Measurements from ENCODE around the gene GLIS2.

Gene GLIS2

DNA sequence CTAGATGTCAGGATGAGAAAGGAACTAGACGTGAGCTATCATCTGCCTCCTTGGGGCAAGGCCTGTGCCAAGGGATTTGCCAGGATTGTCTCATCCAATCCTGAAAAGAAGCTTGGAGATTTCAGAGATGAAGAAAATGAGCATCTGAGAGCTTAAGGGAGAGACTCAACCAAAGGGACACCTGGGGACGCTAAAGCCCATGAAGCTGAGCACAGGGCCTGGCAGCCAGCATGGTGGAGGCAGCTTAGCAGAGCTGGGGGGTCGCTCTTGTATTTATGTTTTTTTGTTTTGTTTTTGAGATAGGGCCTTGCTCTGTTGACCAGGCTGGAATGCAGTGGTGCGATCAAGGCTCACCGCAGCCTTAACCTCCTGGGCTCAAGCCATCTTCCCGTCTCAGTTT lies 18.4 kb upstream of the GLIS2 start:
- WGBS (ENCODE audit: insufficient coverage): 98% methylated on average over 5 of the region's 6 CpGs
- ChIA-PET CTCF (interaction anchor here (0.5 to 3.2 kb wide), 8 partner anchors 8 to 105 kb away, joined by 3 to 16 read pairs (median 5); partner anchors contain the start of gene TFAP4), POLR2A (interaction anchor here (0.6 kb wide), 1 partner anchor 24 kb away, joined by 3 read pairs; the partner anchor contains the start of gene TFAP4)
- Histone ChIP-seq H3K27me3 (replicated peaks in 2 of 5; ENCODE audit: control insufficient read depth in 4 of 5, insufficient read depth in 5 of 5, low read length in 4 of 5) (peaks cover 0 to 13% (median 2%) of the 10 kb centered on the region in 5 experiments), H3K27ac (ENCODE audit: insufficient read depth in 1 of 2, low read depth in 1 of 2, low read length in 2 of 2, poor library complexity in 1 of 2, severe bottlenecking in 2 of 2) (no peak overlapping the region), H3K4me3 (ENCODE audit: control insufficient read depth in 1 of 7, extremely low read depth in 1 of 7, insufficient read depth in 4 of 7, low read depth in 2 of 7, low read length in 6 of 7) (no peak overlapping the region), H3K36me3 (ENCODE audit: control insufficient read depth in 4 of 4, insufficient read depth in 4 of 4, low read length in 3 of 4) (peaks cover 0 to 2% (median 0%) of the 10 kb centered on the region in 4 experiments), H3K9me3 (ENCODE audit: control extremely low read depth in 1 of 5, control insufficient read depth in 4 of 5, insufficient read depth in 2 of 5, low read depth in 1 of 5, low read length in 4 of 5) (no peaks in the 10 kb centered on the region), H3K4me1 (ENCODE audit: control extremely low read depth in 1 of 4, control insufficient read depth in 4 of 4, insufficient read depth in 4 of 4, low read length in 3 of 4) (peaks cover 0 to 15% (median 12%) of the 10 kb centered on the region in 4 experiments)
- no peak for DNase-seq

DNA sequence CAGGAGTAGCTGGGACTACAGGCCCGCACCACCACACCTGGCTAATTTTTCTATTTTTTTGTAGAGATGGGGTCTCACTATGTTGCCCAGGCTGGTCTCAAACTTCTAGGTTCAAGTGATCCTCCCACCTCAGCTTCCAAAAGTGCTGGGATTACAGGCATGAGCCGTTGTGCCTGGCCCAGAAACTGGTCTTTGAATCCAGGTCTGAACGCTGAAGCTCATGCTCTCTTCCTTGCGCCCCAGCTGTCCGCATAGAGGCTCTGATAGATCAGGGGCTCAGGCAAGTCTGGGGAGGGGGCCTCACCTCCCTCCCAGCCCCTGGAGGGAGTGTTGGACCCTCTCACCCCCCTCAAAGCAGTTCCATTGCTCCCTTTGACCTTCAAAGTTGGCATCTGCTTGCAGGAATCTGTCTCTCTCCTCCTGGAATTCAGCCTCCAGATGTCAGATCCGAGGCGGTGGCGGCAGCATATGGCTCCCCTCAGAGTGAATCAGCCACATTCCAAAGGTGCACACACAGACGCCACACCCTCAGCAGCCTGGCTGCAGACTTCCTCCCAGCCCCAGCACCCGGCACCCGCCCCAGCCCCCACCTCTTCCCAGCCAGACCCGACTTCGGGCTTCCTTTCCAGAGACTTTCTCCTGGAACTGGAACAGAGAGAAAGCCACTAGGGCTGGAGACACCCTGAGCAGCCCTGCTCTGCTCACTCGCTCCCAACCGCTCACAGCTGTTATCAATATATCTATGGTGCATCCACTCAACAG lies 16.9 kb upstream of the GLIS2 start:
- DNase-seq: no peak
- ChIA-PET CTCF (interaction anchor here (0.8 to 3.2 kb wide), 9 partner anchors 9 to 42 kb away, joined by 3 to 16 read pairs (median 4); no protein-coding TSS in a partner anchor), POLR2A (interaction anchor here (1.0 kb wide), 1 partner anchor 104 kb away, joined by 5 read pairs; no protein-coding TSS in a partner anchor)
- Histone ChIP-seq H3K4me3 (ENCODE audit: control insufficient read depth in 1 of 7, extremely low read depth in 1 of 7, insufficient read depth in 4 of 7, low read depth in 2 of 7, low read length in 6 of 7) (no peak overlapping the region), H3K4me1 (ENCODE audit: control extremely low read depth in 1 of 4, control insufficient read depth in 4 of 4, insufficient read depth in 4 of 4, low read length in 3 of 4) (peaks cover 0 to 8% (median 6%) of the 10 kb centered on the region in 4 experiments), H3K27me3 (replicated peaks in 2 of 5; ENCODE audit: control insufficient read depth in 4 of 5, insufficient read depth in 5 of 5, low read length in 4 of 5) (peaks cover 0 to 5% (median 0%) of the 10 kb centered on the region in 5 experiments), H3K27ac (ENCODE audit: insufficient read depth in 1 of 2, low read depth in 1 of 2, low read length in 2 of 2, poor library complexity in 1 of 2, severe bottlenecking in 2 of 2) (no peak overlapping the region), H3K9me3 (ENCODE audit: control extremely low read depth in 1 of 5, control insufficient read depth in 4 of 5, insufficient read depth in 2 of 5, low read depth in 1 of 5, low read length in 4 of 5) (no peaks in the 10 kb centered on the region), H3K36me3 (ENCODE audit: control insufficient read depth in 4 of 4, insufficient read depth in 4 of 4, low read length in 3 of 4) (peaks cover 0 to 2% (median 0%) of the 10 kb centered on the region in 4 experiments)
- WGBS (ENCODE audit: insufficient coverage): 54% methylated on average over 13 of the region's 15 CpGs

DNA sequence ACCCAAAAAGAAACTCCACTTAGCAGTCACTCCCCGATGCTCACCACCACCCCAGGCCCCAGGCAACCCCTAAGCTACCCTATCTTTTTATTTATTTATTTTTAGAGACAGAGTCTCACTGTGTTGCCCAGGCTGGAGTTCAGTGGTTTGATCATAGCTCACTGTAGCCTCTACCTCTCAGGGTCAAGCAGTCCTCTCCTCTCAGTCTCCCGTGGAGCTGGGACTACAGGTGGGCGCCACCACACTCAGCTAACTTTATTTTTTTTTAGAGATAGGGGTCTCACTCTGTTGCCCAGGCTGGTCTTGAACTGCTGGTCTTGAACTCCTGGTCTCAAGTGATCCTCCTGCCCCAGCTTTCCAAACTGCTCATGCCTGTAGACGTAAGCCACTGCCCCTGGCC lies 14.7 kb upstream of the GLIS2 start:
- Histone ChIP-seq H3K9me3 (ENCODE audit: control extremely low read depth in 1 of 5, control insufficient read depth in 4 of 5, insufficient read depth in 2 of 5, low read depth in 1 of 5, low read length in 4 of 5) (no peaks in the 10 kb centered on the region), H3K27me3 (replicated peaks in 2 of 5; ENCODE audit: control insufficient read depth in 4 of 5, insufficient read depth in 5 of 5, low read length in 4 of 5) (no peaks in the 10 kb centered on the region), H3K4me1 (ENCODE audit: control extremely low read depth in 1 of 4, control insufficient read depth in 4 of 4, insufficient read depth in 4 of 4, low read length in 3 of 4) (peaks cover 0 to 5% (median 3%) of the 10 kb centered on the region in 4 experiments), H3K4me3 (ENCODE audit: control insufficient read depth in 1 of 7, extremely low read depth in 1 of 7, insufficient read depth in 4 of 7, low read depth in 2 of 7, low read length in 6 of 7) (no peak overlapping the region), H3K36me3 (ENCODE audit: control insufficient read depth in 4 of 4, insufficient read depth in 4 of 4, low read length in 3 of 4) (peaks cover 0 to 3% (median under 1%) of the 10 kb centered on the region in 4 experiments), H3K27ac (ENCODE audit: insufficient read depth in 1 of 2, low read depth in 1 of 2, low read length in 2 of 2, poor library complexity in 1 of 2, severe bottlenecking in 2 of 2) (no peak overlapping the region)
- no peak for DNase-seq
- ChIA-PET POLR2A (interaction anchor here (0.7 kb wide), 2 partner anchors 71 to 115 kb away, joined by 3 to 5 read pairs; partner anchors contain the start of genes CORO7 and VASN), CTCF (interaction anchor here (0.8 to 2.7 kb wide), 5 partner anchors 8 to 52 kb away, joined by 3 to 10 read pairs (median 5); no protein-coding TSS in a partner anchor)
- WGBS (ENCODE audit: insufficient coverage): 100% methylated on average over 2 of the region's 4 CpGs

DNA sequence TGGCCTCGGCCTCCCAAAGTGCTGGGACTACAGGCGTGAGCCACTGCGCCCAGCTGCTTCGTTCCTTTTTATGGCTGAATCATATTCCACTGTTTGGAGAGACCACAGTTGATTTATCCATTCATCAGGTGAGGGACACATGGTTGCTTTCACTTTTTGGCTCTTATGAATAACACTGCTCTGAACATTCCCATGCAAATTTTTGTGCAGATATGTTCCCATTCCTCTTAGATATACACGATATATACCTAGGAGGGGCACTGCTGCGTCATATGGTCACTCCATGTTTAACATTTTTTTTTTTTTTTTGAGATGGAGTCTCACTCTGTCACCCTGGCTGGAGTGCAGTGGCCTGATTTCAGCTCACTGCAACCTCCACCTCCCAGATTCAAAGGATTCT lies 13.9 kb upstream of the GLIS2 start:
- DNase-seq: no peak
- H3K4me3 ChIP-seq (ENCODE audit: control insufficient read depth in 1 of 7, extremely low read depth in 1 of 7, insufficient read depth in 4 of 7, low read depth in 2 of 7, low read length in 6 of 7): no peak overlapping the region
- 87% methylated on average over 4 of the region's 6 CpGs for WGBS (ENCODE audit: insufficient coverage)
- ChIA-PET POLR2A (interaction anchor here (0.6 to 0.7 kb wide), 2 partner anchors 10 to 163 kb away, joined by 3 to 4 read pairs; no protein-coding TSS in a partner anchor), CTCF (interaction anchor here (0.7 to 2.7 kb wide), 5 partner anchors 8 to 12 kb away, joined by 3 to 10 read pairs (median 5); no protein-coding TSS in a partner anchor)
- peaks cover 0 to 4% (median under 1%) of the 10 kb centered on the region in 4 experiments for H3K36me3 ChIP-seq (ENCODE audit: control insufficient read depth in 4 of 4, insufficient read depth in 4 of 4, low read length in 3 of 4)
- peaks cover 3 to 13% (median 11%) of the 10 kb centered on the region in 4 experiments for H3K4me1 ChIP-seq (ENCODE audit: control extremely low read depth in 1 of 4, control insufficient read depth in 4 of 4, insufficient read depth in 4 of 4, low read length in 3 of 4)
- no peak overlapping the region for H3K27ac ChIP-seq (ENCODE audit: insufficient read depth in 1 of 2, low read depth in 1 of 2, low read length in 2 of 2, poor library complexity in 1 of 2, severe bottlenecking in 2 of 2)
- H3K9me3 ChIP-seq (ENCODE audit: control extremely low read depth in 1 of 5, control insufficient read depth in 4 of 5, insufficient read depth in 2 of 5, low read depth in 1 of 5, low read length in 4 of 5): no peaks in the 10 kb centered on the region
- H3K27me3 ChIP-seq (replicated peaks in 2 of 5; ENCODE audit: control insufficient read depth in 4 of 5, insufficient read depth in 5 of 5, low read length in 4 of 5): no peaks in the 10 kb centered on the region

DNA sequence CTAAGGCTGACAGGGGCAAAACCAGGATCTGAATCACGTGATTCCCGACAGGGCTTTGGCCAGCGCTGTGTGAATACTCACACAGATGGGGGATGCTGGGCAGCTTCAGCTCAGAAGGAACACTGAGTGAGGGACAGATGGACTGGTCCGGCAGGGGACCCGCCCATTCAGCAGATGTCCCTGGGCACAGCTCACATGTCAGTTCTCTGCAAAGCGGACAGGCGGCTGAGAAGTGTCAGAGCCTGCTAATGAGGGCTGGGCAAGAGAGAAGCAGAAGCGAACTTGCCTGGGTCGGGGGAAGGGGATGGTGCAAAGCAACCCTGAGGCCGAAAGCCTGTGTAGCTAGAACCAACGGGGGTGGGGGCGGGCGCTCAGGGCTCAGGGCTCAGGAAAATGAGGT lies 11.9 kb upstream of the GLIS2 start:
- H3K27ac ChIP-seq (ENCODE audit: insufficient read depth in 1 of 2, low read depth in 1 of 2, low read length in 2 of 2, poor library complexity in 1 of 2, severe bottlenecking in 2 of 2): no peak overlapping the region
- H3K9me3 ChIP-seq (ENCODE audit: control extremely low read depth in 1 of 5, control insufficient read depth in 4 of 5, insufficient read depth in 2 of 5, low read depth in 1 of 5, low read length in 4 of 5): no peaks in the 10 kb centered on the region
- 96% methylated on average over 13 of the region's 13 CpGs for WGBS (ENCODE audit: insufficient coverage)
- H3K36me3 ChIP-seq (ENCODE audit: control insufficient read depth in 4 of 4, insufficient read depth in 4 of 4, low read length in 3 of 4): peaks cover 0 to 4% (median under 1%) of the 10 kb centered on the region in 4 experiments
- DNase-seq: no peak
- ChIA-PET POLR2A (no interaction called here), CTCF (interaction anchor here (0.8 to 10.2 kb wide), 5 partner anchors 8 to 612 kb away, joined by 3 to 188 read pairs (median 5); no protein-coding TSS in a partner anchor)
- peaks cover 5 to 22% (median 16%) of the 10 kb centered on the region in 4 experiments for H3K4me1 ChIP-seq (ENCODE audit: control extremely low read depth in 1 of 4, control insufficient read depth in 4 of 4, insufficient read depth in 4 of 4, low read length in 3 of 4)
- H3K4me3 ChIP-seq (ENCODE audit: control insufficient read depth in 1 of 7, extremely low read depth in 1 of 7, insufficient read depth in 4 of 7, low read depth in 2 of 7, low read length in 6 of 7): no peak overlapping the region
- H3K27me3 ChIP-seq (replicated peaks in 2 of 5; ENCODE audit: control insufficient read depth in 4 of 5, insufficient read depth in 5 of 5, low read length in 4 of 5): no peaks in the 10 kb centered on the region

DNA sequence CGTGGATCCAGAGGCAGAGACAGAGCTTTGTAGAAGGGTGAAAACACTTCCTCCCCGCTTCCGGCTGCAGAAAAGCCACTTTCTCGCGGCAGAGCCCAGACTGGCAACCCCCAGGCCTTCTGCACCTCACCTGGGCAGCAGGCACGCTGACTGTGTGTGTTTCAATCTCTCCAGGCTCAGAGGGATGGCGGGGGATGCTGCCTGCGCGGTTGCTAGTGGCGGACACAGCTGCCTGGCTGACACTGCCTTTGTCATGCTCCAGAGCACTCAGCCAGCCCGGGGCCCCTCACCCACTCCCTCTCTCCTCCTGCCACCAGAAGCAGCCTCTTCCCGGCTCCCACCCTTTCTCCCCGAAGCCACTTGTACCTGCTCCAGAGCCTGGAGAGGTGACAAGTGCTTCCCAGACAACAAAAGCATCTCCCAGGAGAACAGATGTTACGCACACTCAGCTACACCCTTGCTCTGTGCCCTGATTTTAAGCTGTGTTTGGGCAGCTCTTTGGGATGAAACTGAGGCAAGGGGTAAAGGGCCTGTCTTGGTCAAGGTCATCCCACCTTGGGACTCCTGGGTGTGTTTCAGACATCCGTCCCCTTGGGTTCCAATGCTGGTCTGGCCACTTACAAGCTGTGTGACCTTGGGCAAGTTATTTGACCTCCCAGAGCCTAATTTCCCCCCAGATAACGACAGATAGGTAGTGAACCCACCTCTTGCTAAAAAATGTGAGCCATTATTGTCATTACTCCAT lies 9.2 kb upstream of the GLIS2 start:
- peaks cover 5 to 24% (median 15%) of the 10 kb centered on the region in 4 experiments for H3K4me1 ChIP-seq (ENCODE audit: control extremely low read depth in 1 of 4, control insufficient read depth in 4 of 4, insufficient read depth in 4 of 4, low read length in 3 of 4)
- H3K27ac ChIP-seq (ENCODE audit: insufficient read depth in 1 of 2, low read depth in 1 of 2, low read length in 2 of 2, poor library complexity in 1 of 2, severe bottlenecking in 2 of 2): peak overlapping the region in 1 of 2 experiments; percentile 75
- no peaks in the 10 kb centered on the region for H3K9me3 ChIP-seq (ENCODE audit: control extremely low read depth in 1 of 5, control insufficient read depth in 4 of 5, insufficient read depth in 2 of 5, low read depth in 1 of 5, low read length in 4 of 5)
- ChIA-PET POLR2A (no interaction called here), CTCF (interaction anchor here (2.1 to 10.2 kb wide), 3 partner anchors 19 to 33 kb away, joined by 7 to 188 read pairs (median 89); partner anchors contain the start of gene TFAP4)
- H3K27me3 ChIP-seq (replicated peaks in 2 of 5; ENCODE audit: control insufficient read depth in 4 of 5, insufficient read depth in 5 of 5, low read length in 4 of 5): no peaks in the 10 kb centered on the region
- peak overlapping the region; percentile 56 to 81 (median 76) for H3K4me3 ChIP-seq (ENCODE audit: control insufficient read depth in 1 of 7, extremely low read depth in 1 of 7, insufficient read depth in 4 of 7, low read depth in 2 of 7, low read length in 6 of 7)
- DNase-seq: peak in 1 of 3 donors; percentile 37
- 72% methylated on average over 14 of the region's 16 CpGs for WGBS (ENCODE audit: insufficient coverage)
- peaks cover 0 to 4% (median under 1%) of the 10 kb centered on the region in 4 experiments for H3K36me3 ChIP-seq (ENCODE audit: control insufficient read depth in 4 of 4, insufficient read depth in 4 of 4, low read length in 3 of 4)
